Neural cell (in vitro differentiated cells): Measurements from ENCODE around the gene RNU2-63P.
"Not testable (repeated sequence)": the region's sequence is repeated elsewhere in the genome, so short reads cannot be mapped to it uniquely, and the experiment has no call there.

Source experiments
- EP300 ChIP-seq: fragments of 450-650 bp; conservative IDR thresholded peaks from 2 replicates; pipeline ENCODE4 v1.6.1; 2014; ENCODE audit warnings: antibody characterized with exemption, mild to moderate bottlenecking, moderate library complexity; ENCODE audit not compliant: poor library complexity, severe bottlenecking
- EZH2 ChIP-seq: fragments of 200-600, 300-800 bp; shearing (Covaris generic), sonication (generic); IDR thresholded peaks from 2 replicates; pipeline ENCODE4 v1.6.1; 2014; ENCODE audit warnings: antibody characterized with exemption, low read length, borderline replicate concordance, mild to moderate bottlenecking; ENCODE audit not compliant: insufficient read depth, poor library complexity, severe bottlenecking
- MXI1 ChIP-seq: fragments of 450-650 bp; conservative IDR thresholded peaks from 2 replicates; pipeline ENCODE4 v1.6.1; 2014; ENCODE audit warnings: antibody characterized with exemption, mild to moderate bottlenecking; ENCODE audit not compliant: poor library complexity, severe bottlenecking
- POLR2AphosphoS5 ChIP-seq: IDR thresholded peaks from 2 replicates; pipeline ENCODE4 v1.6.1; 2012
- RAD21 ChIP-seq: fragments of 450-650 bp; conservative IDR thresholded peaks from 2 replicates; pipeline ENCODE4 v1.6.1; 2014; ENCODE audit warnings: antibody characterized with exemption, mild to moderate bottlenecking, moderate library complexity
- SMC3 ChIP-seq: fragments of 450-650 bp; conservative IDR thresholded peaks from 2 replicates; pipeline ENCODE4 v1.6.1; 2014; ENCODE audit warnings: antibody characterized with exemption, mild to moderate bottlenecking, moderate library complexity; ENCODE audit not compliant: poor library complexity
- TAF1 ChIP-seq: IDR thresholded peaks from 2 replicates; pipeline ENCODE4 v1.6.1; 2012; ENCODE audit warnings: low read depth
- TF ChIP-seq, protein P1 (sequence below): fragments of 450-650 bp; IDR thresholded peaks from 2 replicates; pipeline ENCODE4 v1.5.1; 2014; ENCODE audit warnings: antibody characterized with exemption, mild to moderate bottlenecking, moderate library complexity; ENCODE audit not compliant: poor library complexity, severe bottlenecking
- TF ChIP-seq, protein P2 (sequence below): IDR thresholded peaks from 2 replicates; pipeline ENCODE4 v1.6.1; 2012; ENCODE audit warnings: borderline replicate concordance

DNA sequence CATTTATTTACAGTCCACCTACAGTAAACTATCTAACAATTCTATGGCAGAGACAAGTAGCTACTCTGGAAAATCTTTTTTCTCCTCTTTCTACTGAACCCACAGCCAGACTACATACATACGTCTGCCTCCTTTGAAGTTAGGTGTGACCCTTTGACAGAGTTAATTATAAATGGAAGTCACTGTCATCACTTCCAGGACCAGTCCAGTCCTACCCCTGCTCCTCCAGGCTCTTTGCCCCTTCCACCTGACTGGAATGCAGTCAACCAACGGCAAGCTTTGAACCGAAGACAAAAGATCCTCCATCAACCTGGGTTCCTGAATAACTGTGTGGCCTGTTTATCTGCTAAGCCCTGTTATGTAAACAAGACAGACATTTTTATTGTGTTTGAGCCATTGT, 35.2 kb downstream of the RNU2-63P start:
- TF ChIP-seq, protein P1, sequence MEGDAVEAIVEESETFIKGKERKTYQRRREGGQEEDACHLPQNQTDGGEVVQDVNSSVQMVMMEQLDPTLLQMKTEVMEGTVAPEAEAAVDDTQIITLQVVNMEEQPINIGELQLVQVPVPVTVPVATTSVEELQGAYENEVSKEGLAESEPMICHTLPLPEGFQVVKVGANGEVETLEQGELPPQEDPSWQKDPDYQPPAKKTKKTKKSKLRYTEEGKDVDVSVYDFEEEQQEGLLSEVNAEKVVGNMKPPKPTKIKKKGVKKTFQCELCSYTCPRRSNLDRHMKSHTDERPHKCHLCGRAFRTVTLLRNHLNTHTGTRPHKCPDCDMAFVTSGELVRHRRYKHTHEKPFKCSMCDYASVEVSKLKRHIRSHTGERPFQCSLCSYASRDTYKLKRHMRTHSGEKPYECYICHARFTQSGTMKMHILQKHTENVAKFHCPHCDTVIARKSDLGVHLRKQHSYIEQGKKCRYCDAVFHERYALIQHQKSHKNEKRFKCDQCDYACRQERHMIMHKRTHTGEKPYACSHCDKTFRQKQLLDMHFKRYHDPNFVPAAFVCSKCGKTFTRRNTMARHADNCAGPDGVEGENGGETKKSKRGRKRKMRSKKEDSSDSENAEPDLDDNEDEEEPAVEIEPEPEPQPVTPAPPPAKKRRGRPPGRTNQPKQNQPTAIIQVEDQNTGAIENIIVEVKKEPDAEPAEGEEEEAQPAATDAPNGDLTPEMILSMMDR, result not testable (repeated sequence)
- TF ChIP-seq EP300, POLR2AphosphoS5, EZH2, TAF1, RAD21, MXI1, SMC3: not testable (repeated sequence)
- TF ChIP-seq, protein P2, sequence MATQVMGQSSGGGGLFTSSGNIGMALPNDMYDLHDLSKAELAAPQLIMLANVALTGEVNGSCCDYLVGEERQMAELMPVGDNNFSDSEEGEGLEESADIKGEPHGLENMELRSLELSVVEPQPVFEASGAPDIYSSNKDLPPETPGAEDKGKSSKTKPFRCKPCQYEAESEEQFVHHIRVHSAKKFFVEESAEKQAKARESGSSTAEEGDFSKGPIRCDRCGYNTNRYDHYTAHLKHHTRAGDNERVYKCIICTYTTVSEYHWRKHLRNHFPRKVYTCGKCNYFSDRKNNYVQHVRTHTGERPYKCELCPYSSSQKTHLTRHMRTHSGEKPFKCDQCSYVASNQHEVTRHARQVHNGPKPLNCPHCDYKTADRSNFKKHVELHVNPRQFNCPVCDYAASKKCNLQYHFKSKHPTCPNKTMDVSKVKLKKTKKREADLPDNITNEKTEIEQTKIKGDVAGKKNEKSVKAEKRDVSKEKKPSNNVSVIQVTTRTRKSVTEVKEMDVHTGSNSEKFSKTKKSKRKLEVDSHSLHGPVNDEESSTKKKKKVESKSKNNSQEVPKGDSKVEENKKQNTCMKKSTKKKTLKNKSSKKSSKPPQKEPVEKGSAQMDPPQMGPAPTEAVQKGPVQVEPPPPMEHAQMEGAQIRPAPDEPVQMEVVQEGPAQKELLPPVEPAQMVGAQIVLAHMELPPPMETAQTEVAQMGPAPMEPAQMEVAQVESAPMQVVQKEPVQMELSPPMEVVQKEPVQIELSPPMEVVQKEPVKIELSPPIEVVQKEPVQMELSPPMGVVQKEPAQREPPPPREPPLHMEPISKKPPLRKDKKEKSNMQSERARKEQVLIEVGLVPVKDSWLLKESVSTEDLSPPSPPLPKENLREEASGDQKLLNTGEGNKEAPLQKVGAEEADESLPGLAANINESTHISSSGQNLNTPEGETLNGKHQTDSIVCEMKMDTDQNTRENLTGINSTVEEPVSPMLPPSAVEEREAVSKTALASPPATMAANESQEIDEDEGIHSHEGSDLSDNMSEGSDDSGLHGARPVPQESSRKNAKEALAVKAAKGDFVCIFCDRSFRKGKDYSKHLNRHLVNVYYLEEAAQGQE, result not testable (repeated sequence)
